GM18508 (cell line): ENCODE data around the gene MTHFD1L.

Source experiments
- ATAC-seq: cut with Tn5 transposase; IDR thresholded peaks from one replicate; pipeline ENCODE4 v1.9.1; 2021; ENCODE audit warnings: moderate number of reproducible peaks; ENCODE audit not compliant: insufficient read depth, unreplicated experiment

The MTHFD1L gene

GRCh38 chr6:150865043-150865405, 478 bp upstream of the MTHFD1L start:
- ATAC-seq, result no peak

GRCh38 chr6:150866147-150866990, 867 bp downstream of the MTHFD1L start:
- peak; percentile 42 for ATAC-seq

GRCh38 chr6:150866991-150867501, 1.5 kb downstream of the MTHFD1L start:
- ATAC-seq, result no peak

GRCh38 chr6:150868759-150869158, 3.3 kb downstream of the MTHFD1L start:
- ATAC-seq, result no peak

- no peak for ATAC-seq
Measured at GRCh38 chr6:150874179-150874578, 8.7 kb downstream of the MTHFD1L start.

GRCh38 chr6:150875841-150876240, 10.3 kb downstream of the MTHFD1L start:
- ATAC-seq, result no peak

DNA sequence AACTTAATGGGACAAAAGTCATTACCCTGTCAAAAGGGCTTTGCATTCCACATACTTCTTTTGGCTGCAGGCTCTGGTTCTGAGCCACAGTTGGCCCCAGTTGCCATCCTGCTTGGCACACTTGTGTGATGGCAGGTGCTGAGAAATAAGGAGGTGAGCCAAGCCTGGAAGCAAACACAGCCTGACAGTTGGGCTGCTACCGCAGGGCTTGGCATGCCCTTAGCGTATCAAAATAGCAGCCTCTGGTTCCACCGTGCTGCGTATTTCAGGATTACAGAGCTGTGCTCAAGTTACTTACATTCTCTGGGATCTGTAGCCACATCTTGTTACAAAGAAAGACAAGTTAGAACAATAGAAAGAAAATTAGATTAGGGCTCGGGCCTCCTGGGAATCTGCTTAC, 11.1 kb downstream of the MTHFD1L start:
- no peak for ATAC-seq

DNA sequence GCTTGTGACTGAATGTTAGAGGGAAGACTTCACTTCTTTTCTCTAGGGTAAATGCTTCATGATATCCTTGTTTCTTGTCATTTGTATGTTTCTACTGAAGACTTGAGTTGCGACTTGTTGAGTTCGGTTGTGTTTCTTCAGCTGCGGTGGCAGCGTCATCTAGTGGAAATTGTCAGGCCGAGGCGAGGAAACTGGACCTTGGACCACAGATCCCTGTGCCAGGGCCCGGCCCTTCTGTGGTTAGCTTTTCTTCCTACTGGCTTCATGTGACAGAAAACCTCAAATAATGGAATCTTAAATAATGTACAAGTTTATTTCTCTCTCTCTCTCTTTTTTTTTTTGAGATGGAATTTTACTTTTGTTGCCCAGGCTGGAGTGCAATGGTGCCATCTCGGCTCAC, 12.4 kb downstream of the MTHFD1L start:
- no peak for ATAC-seq

DNA sequence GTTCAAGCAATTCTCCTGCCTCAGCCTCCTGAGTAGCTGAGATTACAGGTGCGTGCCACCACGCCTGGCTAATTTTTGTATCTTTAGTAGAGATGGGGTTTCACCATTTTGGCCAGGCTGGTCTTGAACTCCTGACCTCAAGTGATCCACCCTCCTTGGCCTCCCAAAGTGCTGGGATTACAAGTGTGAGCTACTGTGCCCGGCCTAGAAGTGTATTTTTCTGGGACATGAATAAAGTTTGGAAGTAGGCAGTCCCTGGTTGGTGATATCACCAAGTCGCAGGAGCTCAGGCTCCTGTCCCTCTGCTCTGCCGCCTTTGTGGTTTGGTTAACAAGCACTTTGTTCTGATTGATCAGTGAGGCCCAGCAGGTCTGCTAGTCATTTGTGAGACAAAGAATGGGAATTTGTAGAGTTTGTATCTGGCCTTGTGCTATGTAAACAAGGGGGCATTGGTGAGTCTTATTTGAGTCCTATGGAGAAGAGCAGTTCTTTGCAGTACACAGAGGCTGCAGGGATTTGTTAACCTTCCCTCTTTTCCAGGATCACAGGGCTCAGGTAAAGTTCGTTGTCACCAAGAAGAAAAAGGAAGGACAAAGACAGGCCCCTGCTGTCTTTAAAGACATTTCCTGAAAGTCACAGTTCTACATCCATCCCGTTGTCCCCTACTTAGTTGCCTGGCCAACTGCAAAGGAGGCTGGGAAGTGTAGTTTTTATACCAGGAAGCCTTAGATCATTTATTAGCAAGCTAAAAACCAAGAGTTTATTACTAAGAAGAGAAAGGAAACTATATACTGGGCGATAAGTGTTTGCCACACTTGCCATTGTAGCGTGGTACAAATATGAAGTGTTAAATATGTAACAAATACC, 13.1 kb downstream of the MTHFD1L start:
- no peak for ATAC-seq

DNA sequence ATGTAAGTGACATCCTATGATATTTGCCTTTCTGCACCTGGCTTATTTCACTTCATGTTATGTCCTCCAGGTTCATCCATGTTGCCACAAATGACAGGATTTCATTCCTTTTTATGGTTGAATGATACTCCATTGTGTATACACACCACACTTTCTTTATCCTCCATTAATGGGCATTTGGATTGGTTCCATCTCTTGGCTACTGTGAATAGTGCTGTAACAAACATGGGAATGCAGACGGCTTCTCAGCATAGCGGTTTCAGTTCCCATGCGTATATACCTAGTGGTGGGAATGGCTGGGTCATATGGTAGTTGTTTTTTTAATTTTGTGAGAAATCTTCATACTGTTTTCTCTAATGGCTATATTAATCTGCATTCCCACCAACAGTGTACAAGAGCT, 14.8 kb downstream of the MTHFD1L start:
- no peak for ATAC-seq

DNA sequence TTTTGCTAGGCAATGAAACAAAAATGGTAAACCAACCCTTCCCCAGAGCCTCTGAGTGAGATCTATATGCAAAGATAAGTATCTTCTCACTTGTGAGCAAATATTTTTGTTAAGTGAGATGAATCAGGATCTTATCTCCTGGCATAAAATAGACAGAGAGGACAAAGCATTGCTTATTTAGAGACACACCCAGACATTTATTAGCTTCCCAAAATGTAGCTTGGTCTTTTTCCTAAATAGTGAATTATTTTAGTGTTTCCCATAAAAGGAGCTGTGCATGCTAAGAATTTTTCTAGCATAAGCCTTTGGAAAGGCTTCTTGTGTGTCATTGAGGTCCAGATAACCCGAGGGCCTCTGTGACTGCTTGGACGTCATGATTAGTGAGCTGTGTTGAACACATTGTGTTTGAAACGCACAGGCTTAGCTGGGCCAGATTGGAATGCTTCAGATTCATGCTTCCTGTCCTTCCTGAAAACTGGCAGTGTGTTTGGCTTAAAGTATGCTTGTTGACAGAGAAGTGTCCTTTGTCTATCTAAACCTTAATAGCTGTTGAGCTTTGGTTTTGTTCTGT, 16.5 kb downstream of the MTHFD1L start:
- no peak for ATAC-seq

DNA sequence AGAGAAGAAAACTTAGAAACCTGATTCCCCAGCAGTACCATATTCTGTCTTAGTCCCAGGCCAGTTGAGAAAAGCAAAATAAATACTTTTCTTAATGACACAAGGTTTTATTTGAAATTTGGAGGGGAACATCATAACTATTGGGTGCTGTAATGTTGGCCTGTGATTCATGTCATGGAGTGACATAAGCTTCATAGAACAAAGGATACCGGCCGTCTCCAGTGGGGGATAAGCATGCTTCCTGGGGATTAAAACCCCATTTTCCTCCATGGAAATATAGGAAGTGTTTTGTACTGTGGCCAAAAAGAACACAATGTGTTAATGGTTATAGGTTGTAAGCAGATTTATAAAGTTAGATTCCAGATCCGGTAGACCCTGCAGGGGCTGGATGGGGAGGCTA, 18.0 kb downstream of the MTHFD1L start:
- ATAC-seq, result no peak

DNA sequence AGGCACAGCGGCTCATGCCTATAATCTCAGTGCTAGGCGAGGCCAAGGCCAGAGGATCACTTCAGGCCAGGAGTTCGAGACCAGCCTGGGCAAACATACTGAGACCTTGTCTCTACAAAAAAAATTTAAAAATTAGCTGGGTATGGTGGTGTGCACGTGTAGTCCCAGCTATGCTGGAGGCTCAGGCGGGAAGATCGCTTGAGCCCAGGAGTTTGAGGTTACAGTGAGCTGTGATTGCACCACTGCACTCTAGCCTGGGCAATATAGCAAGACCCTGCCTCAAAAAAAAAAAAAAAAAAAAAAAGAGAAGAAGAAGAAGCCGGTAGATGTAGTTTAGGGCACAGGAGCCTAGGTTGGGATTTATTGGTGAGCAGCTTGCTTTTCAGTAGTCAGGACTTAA, 20.7 kb downstream of the MTHFD1L start:
- ATAC-seq, result no peak

DNA sequence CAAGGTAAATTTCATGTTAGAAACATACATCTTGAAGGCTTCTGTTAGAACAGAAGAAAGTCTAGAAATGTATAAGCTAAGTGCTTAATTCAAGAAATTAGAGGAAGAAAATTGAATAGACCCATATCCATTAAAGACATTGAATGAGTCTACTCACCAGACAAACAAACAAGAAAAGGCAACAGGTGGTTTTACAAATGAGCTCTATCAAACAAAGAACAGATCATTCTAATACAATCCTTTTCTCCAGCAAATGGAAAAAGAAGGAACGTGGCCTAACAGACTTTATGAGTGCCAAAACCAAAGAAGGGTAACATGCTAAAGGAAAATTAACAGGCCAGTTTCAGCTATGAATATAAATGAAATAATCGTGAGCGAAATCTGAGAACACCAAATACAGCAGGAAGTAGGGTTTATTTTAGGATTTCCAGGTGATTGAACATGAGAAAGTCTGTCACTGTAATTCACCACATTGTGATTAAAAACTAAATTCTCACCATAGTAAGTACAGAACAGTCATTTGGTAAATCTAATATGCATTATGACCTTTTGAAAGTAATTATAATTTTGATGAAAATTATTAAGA, 22.6 kb downstream of the MTHFD1L start:
- ATAC-seq, result no peak

DNA sequence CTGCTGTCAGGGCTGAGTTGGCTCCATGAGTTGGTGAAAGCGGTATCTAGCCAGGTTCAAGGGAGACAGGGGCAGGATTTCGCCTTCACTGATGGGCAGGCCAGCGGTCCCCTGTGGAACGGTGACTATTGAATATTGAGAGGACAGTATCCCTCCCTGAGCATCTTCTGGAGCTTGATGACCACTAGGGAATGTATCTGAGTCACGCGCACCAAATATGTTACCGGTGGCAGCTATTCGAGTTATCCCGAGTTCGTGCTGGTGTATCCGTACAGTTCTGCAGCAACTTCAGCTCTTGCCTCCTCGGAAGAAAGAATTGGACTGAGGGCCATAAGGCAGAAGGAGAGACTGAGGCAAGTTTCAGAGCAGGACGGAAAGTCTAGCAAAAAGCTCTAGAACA, 24.8 kb downstream of the MTHFD1L start:
- ATAC-seq, result no peak

DNA sequence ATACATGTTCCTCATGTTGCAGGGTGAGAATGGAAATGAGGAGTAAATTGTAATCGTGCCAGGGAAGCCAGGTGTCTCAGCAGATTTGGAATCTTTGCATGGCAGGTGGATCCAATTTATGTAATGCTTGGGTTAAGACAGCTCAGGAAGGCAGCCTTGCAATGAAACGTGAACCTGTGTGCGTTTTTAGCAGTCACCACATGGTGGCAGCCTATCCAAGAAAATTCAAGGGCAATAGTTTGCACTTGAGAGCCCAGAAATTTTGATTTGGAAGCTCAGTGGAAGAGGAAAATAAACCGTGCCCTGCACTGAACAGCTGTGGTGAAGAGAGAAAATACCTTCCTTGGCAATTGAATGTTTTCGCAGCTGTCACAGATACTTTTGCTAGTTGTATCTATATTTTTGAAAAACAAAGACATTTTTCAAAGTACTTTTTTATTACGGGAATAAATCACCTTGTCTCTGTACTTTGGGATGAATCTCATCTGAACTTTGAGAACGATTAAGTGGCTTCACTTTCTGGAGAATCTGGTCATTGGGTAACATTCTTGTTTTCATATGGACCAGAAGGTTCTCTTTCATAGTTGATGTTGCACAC, 26.5 kb downstream of the MTHFD1L start:
- ATAC-seq, result no peak

DNA sequence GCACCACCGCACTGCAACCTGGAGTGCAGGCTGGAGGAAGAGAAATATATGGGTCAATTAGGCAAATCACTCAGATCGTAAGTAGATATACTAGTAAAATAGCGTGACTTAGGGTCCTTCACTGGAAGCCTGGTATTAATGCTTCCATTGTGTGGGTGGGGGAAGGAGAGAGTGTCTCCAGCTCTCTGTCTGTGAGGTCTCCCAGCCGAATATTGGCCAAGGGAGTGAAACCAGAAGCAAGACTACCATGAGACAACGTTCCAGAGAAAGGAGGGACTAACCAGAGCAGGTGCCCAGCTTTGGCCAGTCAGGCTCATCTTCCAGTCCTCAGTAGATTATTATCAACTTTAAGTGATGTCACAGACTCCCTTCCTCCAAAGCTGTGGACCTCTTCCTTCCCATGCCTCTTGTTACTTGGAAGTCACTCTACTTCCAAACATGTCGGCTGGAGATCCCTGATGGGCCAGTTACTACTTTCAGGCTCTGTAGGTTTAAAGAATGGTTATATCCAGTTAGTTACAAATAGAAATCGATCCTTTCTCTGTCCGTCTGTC, 28.8 kb downstream of the MTHFD1L start:
- no peak for ATAC-seq

DNA sequence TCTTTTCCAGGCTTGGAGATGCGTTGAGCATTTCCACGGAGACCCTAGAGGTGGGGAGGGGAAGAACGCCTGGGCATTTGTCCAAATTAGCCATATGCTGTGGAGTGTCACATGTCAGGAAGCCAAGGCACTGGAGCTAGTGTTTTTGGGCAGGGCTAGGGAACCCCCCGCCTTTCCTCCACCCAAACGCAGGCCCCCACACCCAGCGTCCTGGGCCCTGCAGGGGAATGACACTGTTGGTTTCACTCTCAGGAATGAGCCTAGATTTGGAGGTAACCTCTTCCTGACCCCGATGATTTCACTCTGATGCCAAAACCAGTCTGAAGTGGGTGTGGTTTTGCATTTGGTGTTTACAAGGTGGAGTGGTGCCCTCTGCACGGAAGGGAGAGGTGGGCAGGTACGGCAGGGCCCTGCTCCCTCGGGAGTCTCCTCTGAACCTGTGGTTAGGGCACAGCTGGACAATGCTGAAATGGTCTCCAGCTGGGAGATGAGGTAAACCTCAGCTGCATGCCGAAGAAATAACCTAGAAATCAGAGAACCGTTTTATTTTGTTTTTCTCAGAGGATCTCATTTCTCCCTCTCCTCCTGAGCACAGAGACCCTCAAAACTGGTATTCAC, 29.5 kb downstream of the MTHFD1L start:
- ATAC-seq, result no peak

GRCh38 chr6:150895928-150896632, 30.6 kb downstream of the MTHFD1L start:
- ATAC-seq, result no peak
